Inferior parietal cortex (tissue), 1 donor: ENCODE data around the gene ANKRD34A.
A peak's percentile ranks its signal among the peaks of the same experiment; 100 is the strongest.

Source experiments
- DNase-seq: peaks from one replicate; pipeline ENCODE4 v3.0.0-alpha.2; 2016; ENCODE audit errors: extremely low spot score

Gene ANKRD34A

GRCh38 chr1:145964328-145965118, at the start of gene ANKRD34A, which contains the start of gene POLR3GL:
Gene ANKRD34A (minus strand): TSS chr1:145964575. CDS start chr1:145961759, 2,816 bp downstream.
Gene POLR3GL (plus strand): TSS chr1:145964690. CDS start chr1:145974866, 10,176 bp downstream.
- DNase-seq = peak; percentile 97

DNA sequence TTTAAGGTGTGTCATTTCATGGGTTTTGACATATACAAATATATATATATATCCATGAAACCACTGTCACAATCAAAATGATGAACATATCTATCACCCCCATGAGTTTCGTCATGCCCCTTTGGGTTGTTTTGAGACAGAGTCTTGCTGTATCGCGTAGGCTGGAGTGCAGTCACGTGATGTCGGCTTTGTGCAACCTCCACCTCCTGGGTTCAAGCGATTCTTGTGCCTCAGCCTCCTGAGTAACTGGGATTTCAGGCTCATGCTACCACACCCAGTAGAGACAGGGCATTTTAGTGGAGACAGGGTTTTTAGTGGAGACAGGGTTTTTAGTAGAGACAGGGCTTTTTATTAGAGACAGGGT, 49.2 kb upstream of the ANKRD34A start:
- no peak for DNase-seq

DNA sequence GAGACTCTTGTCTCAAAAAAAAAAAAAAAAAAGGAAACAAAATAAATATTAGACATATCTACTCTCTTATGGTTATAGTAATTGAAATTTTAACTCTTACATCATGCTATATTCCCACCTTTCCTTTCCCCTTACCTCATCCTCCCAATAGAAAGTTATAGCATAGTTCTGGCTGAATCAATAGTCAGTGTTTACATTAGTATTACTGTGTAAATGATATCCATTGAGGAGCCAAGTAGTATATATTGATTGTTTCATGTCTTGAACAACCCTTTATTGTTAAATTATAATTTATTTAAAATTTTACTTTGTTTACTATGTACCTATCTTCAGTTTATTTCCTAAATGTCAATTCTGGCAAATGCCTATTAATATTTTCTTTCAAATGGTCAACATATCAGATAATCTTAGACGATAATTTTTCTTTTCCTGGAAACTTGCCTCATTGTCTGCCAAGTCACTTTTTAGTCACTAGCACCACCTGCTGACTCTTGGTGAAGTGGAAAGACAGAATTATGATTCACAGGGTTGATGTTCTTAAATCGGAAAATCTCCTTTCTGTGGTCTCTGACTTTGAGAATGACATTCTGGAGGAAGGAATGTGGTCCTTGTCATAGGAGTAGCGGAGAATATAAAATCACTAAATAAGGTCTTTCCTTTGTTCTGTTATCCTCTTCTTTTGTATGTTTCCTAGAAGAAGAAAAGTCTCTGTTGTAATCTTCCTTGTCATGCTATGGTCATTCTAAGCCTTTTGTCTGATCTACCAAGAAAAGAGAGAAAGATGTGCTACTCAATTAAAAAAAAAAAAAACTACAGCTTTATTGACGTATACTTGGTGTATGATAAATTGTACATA, 48.6 kb upstream of the ANKRD34A start:
- DNase-seq = peak; percentile 89

DNA sequence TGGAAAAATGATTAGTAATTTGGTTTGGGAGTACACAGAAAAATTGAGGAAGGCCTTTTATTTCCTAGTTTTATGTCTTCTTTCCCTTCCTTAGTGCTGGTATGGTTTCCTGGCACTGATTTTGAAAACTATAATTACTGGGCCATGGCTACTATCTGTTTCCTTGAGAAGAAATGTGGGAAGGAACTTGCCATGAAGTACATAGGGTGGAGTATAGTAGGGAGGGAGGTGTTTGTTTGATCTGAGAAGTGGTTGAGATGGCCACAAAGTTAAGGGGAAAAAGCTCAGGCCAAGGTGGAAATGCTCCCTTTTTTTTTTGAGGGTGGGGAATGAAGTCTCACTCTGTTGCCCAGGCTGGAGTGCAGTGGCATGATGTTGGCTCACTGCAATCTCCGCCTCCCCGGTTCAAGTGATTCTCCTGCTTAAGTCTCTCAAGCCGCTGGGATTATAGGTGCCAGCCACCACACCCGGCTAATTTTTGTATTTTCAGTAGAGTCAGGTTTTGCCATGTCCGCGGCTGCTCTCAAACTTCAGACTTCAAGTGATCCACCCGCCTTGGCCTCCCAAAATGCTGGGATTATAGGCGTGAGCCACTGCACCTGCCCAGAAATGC, 45.9 kb upstream of the ANKRD34A start:
- DNase-seq = no peak

DNA sequence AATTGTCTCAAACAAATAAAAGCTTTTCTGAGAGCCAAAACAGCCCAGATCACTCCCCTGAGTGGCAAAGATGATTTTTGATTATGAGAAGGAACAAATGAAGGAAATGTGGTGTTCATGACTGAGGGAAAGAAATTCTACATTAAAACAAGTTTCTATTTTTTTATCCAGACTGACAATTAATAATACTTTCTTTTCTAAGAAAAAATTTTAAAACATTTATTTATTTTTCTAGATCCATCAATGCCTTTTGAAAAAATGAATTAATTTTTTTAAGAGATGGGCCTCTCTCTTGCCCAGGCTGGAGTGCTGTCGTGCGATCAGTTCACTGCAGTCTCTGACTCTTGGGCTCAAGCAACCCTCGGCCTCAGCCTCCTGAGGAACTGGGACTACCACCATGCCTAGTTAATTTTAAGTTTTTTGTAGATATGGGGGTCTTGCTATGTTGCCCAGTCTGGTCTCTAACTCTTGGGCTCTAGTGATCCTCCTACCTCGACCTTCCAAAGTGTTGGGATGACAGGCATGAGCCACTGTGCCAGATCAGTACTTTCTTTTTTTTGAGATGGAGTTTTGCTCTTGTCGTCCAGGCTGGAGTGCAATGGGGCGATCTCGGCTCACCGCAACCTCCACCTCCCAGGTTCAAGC, 43.2 kb upstream of the ANKRD34A start:
- DNase-seq = no peak

DNA sequence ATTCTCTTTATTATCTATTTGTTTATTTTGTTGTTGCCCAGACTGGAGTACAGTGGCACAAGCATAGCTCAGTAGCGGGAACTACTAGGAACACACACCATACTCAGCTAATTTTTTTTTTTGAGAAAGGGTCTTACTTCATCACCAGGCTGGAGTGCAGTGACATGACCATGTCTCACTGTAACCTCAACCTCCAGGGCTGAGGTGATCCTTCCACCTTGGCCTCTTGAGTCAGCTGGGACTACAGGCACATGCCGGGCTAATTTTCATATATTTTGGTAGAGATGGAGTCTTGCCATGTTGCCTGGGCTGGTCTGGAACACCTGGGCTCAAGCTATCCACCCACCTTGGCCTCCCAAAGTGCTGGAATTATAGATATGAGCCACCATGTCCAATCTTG, 37.3 kb upstream of the ANKRD34A start:
- no peak for DNase-seq

DNA sequence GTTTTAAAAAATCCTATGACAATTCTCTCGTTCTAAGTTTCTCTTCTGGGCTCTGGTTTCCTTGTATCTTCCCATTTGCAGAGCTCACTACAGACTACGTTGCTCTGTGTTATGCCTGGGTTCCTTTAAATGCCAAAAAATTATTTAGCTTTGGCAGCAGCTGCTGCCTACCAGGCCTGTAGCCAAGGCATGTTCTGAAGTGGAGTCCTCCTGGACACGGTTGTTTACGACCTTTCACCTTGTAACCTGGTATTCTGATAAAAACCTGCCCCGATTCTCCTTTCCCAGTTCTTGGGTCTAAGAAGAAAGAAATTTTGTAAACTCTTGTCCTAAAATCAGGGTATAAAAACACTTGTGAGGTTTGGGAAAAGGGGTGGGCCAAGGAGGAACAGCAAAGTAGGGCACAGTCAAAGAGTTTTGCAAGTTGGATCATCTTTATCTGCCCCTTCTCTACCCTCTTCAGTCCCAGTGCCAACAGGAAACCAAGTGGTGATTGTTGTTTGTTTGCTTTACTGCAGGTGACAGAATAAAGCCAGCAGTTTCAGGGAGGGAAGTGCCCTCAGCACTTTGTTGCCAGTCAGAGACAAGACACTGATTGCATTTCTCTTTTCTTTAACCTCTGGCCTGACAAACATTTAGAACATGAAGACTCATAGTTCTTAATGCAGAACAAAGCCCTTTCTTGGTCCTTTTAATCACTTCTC, 35.1 kb upstream of the ANKRD34A start:
- no peak for DNase-seq

DNA sequence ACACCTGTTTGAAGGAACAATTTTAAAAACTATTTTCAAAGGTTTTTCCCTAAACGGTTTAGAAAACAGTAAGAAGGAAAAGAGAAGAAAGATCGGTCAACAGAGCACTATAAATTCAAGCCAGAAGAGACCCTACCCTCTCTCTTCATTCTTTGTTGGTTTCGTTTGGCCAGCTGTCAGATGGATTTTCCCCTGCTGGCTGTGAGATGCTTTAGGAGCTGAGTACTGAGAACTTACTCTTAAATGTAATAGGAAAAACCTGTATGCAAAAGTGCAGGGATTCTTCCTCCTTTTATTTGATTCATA, 33.3 kb upstream of the ANKRD34A start:
- no peak for DNase-seq

DNA sequence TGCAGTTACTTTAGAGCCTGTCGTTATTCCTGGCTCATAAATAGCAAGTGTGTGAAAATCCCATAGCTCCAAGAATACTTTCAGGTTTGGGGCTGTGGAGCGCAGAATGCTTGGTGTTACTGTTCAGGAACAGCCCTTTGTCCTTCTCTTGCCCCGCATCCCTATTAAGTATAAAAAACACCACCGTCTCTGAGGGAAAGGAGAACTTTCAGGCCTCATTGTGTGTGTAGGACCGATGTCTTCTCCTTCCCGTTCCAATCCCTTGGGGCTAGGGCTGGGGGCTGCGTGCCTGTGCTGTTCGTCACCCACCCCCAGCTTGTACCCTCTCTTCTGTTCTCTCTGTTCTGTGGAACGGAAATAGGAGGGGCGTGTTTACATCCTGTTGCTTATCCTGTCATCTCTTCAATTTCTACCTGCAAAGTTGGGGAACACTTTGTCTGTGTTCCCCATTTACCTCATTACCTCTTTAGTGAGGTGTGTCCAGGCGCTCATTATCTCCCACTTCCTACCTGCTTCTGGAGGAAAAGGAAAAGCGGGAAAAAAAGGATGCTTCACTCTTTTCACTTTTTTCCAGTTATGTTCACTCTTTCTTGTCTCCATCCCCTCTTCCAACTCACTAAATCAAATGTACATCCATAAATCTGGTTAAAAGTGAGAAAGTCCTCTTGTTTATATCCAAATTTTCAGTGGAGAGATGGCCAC, 32.8 kb upstream of the ANKRD34A start:
- no peak for DNase-seq

DNA sequence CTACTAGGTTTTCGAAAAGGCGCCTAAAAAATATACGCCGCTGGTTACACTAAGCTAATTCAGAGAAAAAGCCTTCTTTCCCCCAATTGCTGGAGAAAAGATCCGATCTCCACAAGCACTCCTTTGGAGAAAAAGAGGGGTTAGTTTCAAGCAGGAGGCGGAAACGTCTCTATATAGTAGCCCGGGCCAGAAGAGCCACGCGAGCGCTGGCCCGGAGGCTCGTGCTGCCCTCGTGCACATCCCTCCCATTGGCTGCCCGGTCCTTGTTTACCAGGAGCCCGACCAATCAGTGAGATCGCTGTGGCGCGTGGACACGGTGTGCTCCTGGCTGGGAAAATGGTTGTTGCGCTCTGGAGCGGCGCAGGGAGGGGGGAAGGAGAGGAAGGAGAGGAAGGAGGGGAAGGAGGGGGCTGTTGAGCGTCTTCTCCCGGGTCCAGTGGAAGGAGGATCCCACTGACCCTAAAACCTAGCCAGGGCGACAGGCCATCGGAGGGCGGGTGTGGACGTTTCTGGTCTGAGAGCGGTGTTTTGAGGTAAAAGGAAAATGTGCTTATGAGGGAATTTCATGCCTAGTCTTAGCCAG, 32.1 kb upstream of the ANKRD34A start, which contains the start of gene TXNIP:
TSS of gene TXNIP (minus strand) at position 147 of the 583 bp plus-strand sequence. CDS start 313 bp downstream, outside the sequence.
- peak; percentile 98 for DNase-seq

GRCh38 chr1:145995964-145996432, 31.6 kb upstream of the ANKRD34A start:
- DNase-seq = no peak

GRCh38 chr1:145995148-145995881, 30.9 kb upstream of the ANKRD34A start:
- no peak for DNase-seq

DNA sequence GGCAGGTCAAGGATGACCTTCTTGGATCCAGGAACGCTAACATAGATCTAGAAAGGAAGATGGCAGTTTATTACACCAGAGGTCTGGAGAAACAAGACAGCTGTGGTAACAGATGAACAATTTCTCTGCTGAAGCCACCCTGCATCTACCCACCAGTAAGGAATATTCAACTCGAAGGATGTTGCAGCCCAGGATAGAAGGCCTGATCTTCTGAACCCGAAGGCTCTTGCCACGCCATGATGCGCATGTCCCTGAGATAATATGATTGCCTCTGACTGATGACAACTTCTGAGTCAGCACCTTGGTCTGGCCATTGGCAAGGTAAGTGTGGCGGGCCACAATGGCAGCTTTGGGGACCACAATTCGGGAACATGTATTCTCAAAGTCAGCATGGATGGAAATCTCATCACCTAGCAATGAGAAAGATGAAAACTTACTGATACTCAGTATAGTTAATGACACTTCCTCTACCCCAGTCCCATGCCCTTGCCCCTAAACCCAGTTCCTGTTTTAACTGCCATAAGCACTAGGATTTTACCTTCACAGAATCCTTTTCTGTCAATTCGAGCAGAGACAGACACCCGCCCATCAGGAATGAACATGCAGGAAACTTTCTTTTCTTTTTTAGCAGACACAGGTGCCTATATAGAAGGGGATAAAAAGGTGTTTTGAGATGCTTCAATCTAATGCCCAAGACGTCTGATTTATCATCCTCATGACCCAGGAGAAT, 30.2 kb upstream of the ANKRD34A start:
- DNase-seq = no peak

GRCh38 chr1:145993618-145994390, 29.4 kb upstream of the ANKRD34A start:
- DNase-seq = no peak

DNA sequence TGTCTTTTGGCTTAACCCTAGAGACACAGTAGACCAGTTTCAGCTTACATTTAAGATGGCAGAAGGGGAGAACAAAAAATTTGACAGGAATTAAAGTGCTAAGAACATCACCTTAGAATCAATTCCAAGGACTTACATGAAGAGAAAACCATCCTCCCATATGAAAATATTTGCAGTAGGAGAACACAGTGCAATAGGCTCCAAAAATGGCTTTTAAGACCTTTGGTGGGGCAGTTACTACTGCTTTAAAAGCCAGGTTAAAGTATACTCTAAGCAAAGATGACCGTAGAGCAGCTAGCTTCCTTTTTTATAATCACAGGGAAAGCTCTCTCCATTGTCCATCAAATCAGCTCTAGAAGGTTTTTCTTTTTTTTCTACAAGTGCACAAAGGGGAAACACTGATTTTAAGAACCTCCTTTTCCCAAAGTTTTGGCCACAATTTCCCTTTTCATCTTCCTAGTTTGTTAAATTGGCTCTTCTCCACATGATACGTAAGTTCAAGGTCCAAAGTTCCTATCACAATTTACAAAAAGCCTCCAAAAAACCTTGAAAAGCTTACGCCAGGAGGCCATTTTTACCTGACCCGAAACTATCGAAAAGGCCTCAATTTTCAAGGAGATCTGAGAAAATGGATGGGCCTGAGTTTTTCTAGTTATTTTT, 28.7 kb upstream of the ANKRD34A start:
- no peak for DNase-seq

GRCh38 chr1:145992502-145992936, 28.1 kb upstream of the ANKRD34A start:
- DNase-seq = no peak

GRCh38 chr1:145991735-145992412, 27.5 kb upstream of the ANKRD34A start:
- DNase-seq = no peak
